GM23338 (cell line): ENCODE data around the gene DRG2. TPM values are rescaled to one million over a fixed set of nuclear protein-coding genes. Genes with fewer than 3 reads are reported as not detected.

Experiments
- ATAC-seq: fragments of 200-7000 bp; cut with Tn5 transposase; 3 replicates; pipeline ENCODE4 v1.9.1; 2020
- DNase-seq: peaks from one replicate; pipeline ENCODE4 v3.0.0-alpha.2; 2015; ENCODE audit warnings: low spot score
- H2AFZ ChIP-seq: fragments of 200-600 bp; sonication (generic); 2 replicates; pipeline ENCODE4 v1.8.0; 2016; ENCODE audit warnings: antibody characterized with exemption, mild to moderate bottlenecking, moderate library complexity
- H3F3A ChIP-seq: fragments of 200-600 bp; sonication (generic); replicated peaks from 2 replicates; pipeline ENCODE4 v1.8.0; 2017; ENCODE audit warnings: antibody characterized with exemption, mixed run types, low read depth
- H3K27ac ChIP-seq: fragments of 200-600 bp; sonication (generic); 2 replicates; pipeline ENCODE4 v1.6.1; 2016; ENCODE audit warnings: low read depth
- H3K27me3 ChIP-seq: fragments of 200-600 bp; sonication (generic); 2 replicates; pipeline ENCODE4 v1.8.0; 2016; ENCODE audit warnings: mild to moderate bottlenecking, mixed run types, moderate library complexity; ENCODE audit not compliant: insufficient read depth
- H3K36me3 ChIP-seq: fragments of 200-600 bp; sonication (generic); 2 replicates; pipeline ENCODE4 v1.8.0; 2016; ENCODE audit warnings: mild to moderate bottlenecking; ENCODE audit not compliant: insufficient read depth
- H3K4me1 ChIP-seq: fragments of 200-600 bp; sonication (generic); 2 replicates; pipeline ENCODE4 v1.8.0; 2016; ENCODE audit warnings: mild to moderate bottlenecking, moderate library complexity; ENCODE audit not compliant: insufficient read depth
- H3K4me2 ChIP-seq: fragments of 200-600 bp; sonication (generic); 2 replicates; pipeline ENCODE4 v1.7.1; 2017; ENCODE audit warnings: mixed run types
- H3K4me3 ChIP-seq: fragments of 200-600 bp; sonication (generic); 2 replicates; pipeline ENCODE4 v1.6.1; 2016; ENCODE audit warnings: mixed run types
- H3K79me2 ChIP-seq: fragments of 200-600 bp; sonication (generic); replicated peaks from 2 replicates; pipeline ENCODE4 v1.8.0; 2017; ENCODE audit warnings: mild to moderate bottlenecking; ENCODE audit not compliant: insufficient read depth
- H3K9me2 ChIP-seq: fragments of 200-600 bp; sonication (generic); 2 replicates; pipeline ENCODE4 v1.8.0; 2017; ENCODE audit not compliant: insufficient read depth
- H4K20me1 ChIP-seq: fragments of 200-600 bp; sonication (generic); replicated peaks from 2 replicates; pipeline ENCODE4 v1.8.0; 2017; ENCODE audit warnings: mild to moderate bottlenecking; ENCODE audit not compliant: insufficient read depth
- H3K27ac Mint-ChIP-seq: 2 replicates; pipeline ENCODE4 v1.8.0; 2020; ENCODE audit warnings: inconsistent platforms, mild to moderate bottlenecking, moderate library complexity, mixed read lengths
- H3K27me3 Mint-ChIP-seq: 3 replicates; pipeline ENCODE4 v1.8.0; 2022; ENCODE audit warnings: low read depth, mild to moderate bottlenecking, moderate library complexity, mixed read lengths, inconsistent platforms; ENCODE audit not compliant: insufficient read depth, poor library complexity
- H3K36me3 Mint-ChIP-seq: 3 replicates; pipeline ENCODE4 v1.8.0; 2021; ENCODE audit warnings: low read depth, mild to moderate bottlenecking, inconsistent platforms, moderate library complexity, mixed read lengths
- H3K4me1 Mint-ChIP-seq: 3 replicates; pipeline ENCODE4 v1.8.0; 2020; ENCODE audit warnings: mild to moderate bottlenecking, inconsistent platforms, mixed read lengths
- H3K4me3 Mint-ChIP-seq: 3 replicates; pipeline ENCODE4 v1.8.0; 2021; ENCODE audit warnings: moderate library complexity, mild to moderate bottlenecking, inconsistent platforms, mixed read lengths
- H3K9me3 Mint-ChIP-seq: 3 replicates; pipeline ENCODE4 v1.8.0; 2020; ENCODE audit warnings: moderate library complexity, mild to moderate bottlenecking, inconsistent platforms, mixed read lengths
- CREB1 ChIP-seq: fragments of 250-450 bp; sonication (Bioruptor Pico); IDR thresholded peaks from 2 replicates; pipeline ENCODE4 v1.5.0; 2020; ENCODE audit warnings: low read depth, mild to moderate bottlenecking, moderate library complexity
- EZH2 ChIP-seq: fragments of 200-600 bp; sonication (generic); IDR thresholded peaks from one replicate; pipeline ENCODE4 v1.8.0; 2017; ENCODE audit warnings: antibody characterized with exemption, mild to moderate bottlenecking, low read depth; ENCODE audit not compliant: unreplicated experiment
- EZH2phosphoT487 ChIP-seq: fragments of 200-600 bp; sonication (generic); IDR thresholded peaks from one replicate; pipeline ENCODE4 v1.8.1; 2018; ENCODE audit warnings: antibody characterized with exemption; ENCODE audit not compliant: unreplicated experiment
- JUNB ChIP-seq: IDR thresholded peaks from one replicate; pipeline ENCODE4 v1.6.1; 2016; ENCODE audit warnings: antibody characterized with exemption; ENCODE audit not compliant: unreplicated experiment
- NANOG ChIP-seq: IDR thresholded peaks from 2 replicates; pipeline ENCODE4 v1.6.1; 2016; ENCODE audit warnings: antibody characterized with exemption, borderline replicate concordance
- POLR2AphosphoS5 ChIP-seq: IDR thresholded peaks from 2 replicates; pipeline ENCODE4 v1.6.1; 2016; ENCODE audit warnings: antibody characterized with exemption, low read depth
- STAT1 ChIP-seq: IDR thresholded peaks from one replicate; pipeline ENCODE4 v1.6.1; 2016; ENCODE audit warnings: antibody characterized with exemption; ENCODE audit not compliant: unreplicated experiment
- ZNF114 ChIP-seq: fragments of 250-450 bp; sonication (Bioruptor Pico); IDR thresholded peaks from 2 replicates; pipeline ENCODE4 v1.5.0; 2020; ENCODE audit warnings: mild to moderate bottlenecking, moderate library complexity
- ZNF331 ChIP-seq: fragments of 250-450 bp; sonication (Bioruptor Pico); IDR thresholded peaks from 2 replicates; pipeline ENCODE4 v1.5.0; 2020; ENCODE audit warnings: low read depth, mild to moderate bottlenecking, moderate library complexity
- polyA plus RNA-seq: library from polyadenylated mRNA; unstranded; fragments of >200 nt; fragmentation: Nextera tagmentation; extraction: Ambion mirVana; gene quantifications from 2 replicates; pipeline ENCODE4 v1.2.1, GENCODE V29; 2016
- total RNA-seq: library from RNA; depleted of rRNA; stranded (reverse); fragments of >200 nt; shearing (Covaris generic); gene quantifications from 2 replicates; pipeline ENCODE4 v1.2.3, GENCODE V29; 2014
- TF ChIP-seq, protein P1 (sequence below), 2 experiments: fragments of 200-600 bp in 1 of 2; sonication (generic) in 1 of 2; conservative IDR thresholded peaks; 2 replicates each; pipeline versions ENCODE4 v1.5.1 to v1.6.1; 2016 to 2017; ENCODE audit warnings: antibody characterized with exemption in 2 of 2, low read depth in 2 of 2, mild to moderate bottlenecking in 2 of 2, moderate library complexity in 1 of 2
- TF ChIP-seq, protein P2 (sequence below): IDR thresholded peaks from 2 replicates; pipeline ENCODE4 v1.6.1; 2016; ENCODE audit warnings: antibody characterized with exemption
- TF ChIP-seq, protein P3 (sequence below): IDR thresholded peaks from one replicate; pipeline ENCODE4 v1.6.1; 2018; ENCODE audit warnings: antibody characterized with exemption; ENCODE audit not compliant: unreplicated experiment

DRG2 gene
- total and polyA plus RNA-seq, 2 experiments from 2014 or later, result 36.2 to 48.0 TPM

DNA sequence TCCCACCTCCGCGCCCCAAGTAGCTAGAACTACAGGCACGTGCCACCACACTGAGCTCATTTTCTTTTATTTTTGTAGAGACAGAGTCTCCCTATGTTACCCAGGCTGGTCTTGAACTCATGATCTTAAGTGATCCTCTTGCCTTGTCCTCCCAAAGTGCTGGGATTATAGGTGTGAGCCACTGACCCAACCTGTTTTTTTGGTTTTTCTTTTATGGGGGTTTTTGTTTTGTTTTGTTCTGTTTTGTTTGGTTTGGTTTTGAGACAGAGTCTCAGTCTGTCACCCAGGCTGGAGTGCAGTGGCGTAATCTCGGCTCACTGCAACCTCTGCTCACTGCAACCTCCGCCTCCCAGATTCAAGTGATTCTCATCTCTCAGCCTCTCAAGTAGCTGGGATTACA, 32.2 kb upstream of the DRG2 start:
- no peak overlapping the region for H3K4me3 ChIP-seq
- H4K20me1 ChIP-seq, result 0 out of 2 replicates have a peak, but pooled peaks cover 7% of the 10 kb centered on the region
- no peaks in the 10 kb centered on the region for H3K9me2 ChIP-seq
- H3F3A ChIP-seq, result no peaks in the 10 kb centered on the region
- no peaks in the 10 kb centered on the region for H3K27me3 ChIP-seq
- Mint-ChIP-seq H3K4me3 (no peak overlapping the region), H3K9me3 (no peaks in the 10 kb centered on the region), H3K36me3 (peaks cover 22% of the 10 kb centered on the region), H3K4me1 (no peaks in the 10 kb centered on the region), H3K27ac (no peak overlapping the region), H3K27me3 (peaks cover 1% of the 10 kb centered on the region)
- no peak overlapping the region for H3K4me2 ChIP-seq
- no peak overlapping the region for H2AFZ ChIP-seq
- no peaks in the 10 kb centered on the region for H3K79me2 ChIP-seq
- no peak for ATAC-seq
- H3K27ac ChIP-seq, result no peak overlapping the region
- peaks cover 4% of the 10 kb centered on the region; the same call in 1 of the 2 replicates for H3K36me3 ChIP-seq
- H3K4me1 ChIP-seq, result no peaks in the 10 kb centered on the region
- DNase-seq, result no peak
- TF ChIP-seq NANOG, result no peak
- no peak for TF ChIP-seq CREB1
- TF ChIP-seq JUNB, result no peak
- TF ChIP-seq, protein P1, sequence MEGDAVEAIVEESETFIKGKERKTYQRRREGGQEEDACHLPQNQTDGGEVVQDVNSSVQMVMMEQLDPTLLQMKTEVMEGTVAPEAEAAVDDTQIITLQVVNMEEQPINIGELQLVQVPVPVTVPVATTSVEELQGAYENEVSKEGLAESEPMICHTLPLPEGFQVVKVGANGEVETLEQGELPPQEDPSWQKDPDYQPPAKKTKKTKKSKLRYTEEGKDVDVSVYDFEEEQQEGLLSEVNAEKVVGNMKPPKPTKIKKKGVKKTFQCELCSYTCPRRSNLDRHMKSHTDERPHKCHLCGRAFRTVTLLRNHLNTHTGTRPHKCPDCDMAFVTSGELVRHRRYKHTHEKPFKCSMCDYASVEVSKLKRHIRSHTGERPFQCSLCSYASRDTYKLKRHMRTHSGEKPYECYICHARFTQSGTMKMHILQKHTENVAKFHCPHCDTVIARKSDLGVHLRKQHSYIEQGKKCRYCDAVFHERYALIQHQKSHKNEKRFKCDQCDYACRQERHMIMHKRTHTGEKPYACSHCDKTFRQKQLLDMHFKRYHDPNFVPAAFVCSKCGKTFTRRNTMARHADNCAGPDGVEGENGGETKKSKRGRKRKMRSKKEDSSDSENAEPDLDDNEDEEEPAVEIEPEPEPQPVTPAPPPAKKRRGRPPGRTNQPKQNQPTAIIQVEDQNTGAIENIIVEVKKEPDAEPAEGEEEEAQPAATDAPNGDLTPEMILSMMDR (conservative IDR thresholded peaks at IDR 0.05; ENCODE audit: low read depth in 2 of 2), result no peak

DNA sequence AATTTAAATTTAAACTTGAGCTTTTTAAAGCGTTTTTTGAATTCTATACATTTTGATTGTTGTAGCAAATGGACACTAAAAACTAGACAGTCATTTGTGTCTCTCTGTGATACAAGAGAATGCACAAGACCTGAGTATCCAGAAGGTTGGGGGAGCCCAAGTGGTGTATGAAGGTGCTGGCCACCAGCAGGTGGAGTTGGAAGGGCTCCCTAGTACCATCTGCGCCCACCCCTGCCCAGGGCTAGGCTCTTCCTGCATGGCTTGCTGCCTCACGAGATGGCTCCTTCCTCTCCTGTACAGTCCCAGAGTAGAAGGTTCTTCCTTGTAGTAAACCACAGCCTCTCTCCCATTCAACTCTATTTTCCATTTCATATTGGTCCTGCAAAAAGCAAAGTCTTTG, 31.5 kb upstream of the DRG2 start:
- Histone ChIP-seq H3K4me1 (no peaks in the 10 kb centered on the region), H3K36me3 (peaks cover 4% of the 10 kb centered on the region; the same call in 1 of the 2 replicates), H2AFZ (no peak overlapping the region), H3K79me2 (no peaks in the 10 kb centered on the region), H3K27ac (no peak overlapping the region), H4K20me1 (0 out of 2 replicates have a peak, but pooled peaks cover 7% of the 10 kb centered on the region), H3K4me3 (no peak overlapping the region), H3F3A (no peaks in the 10 kb centered on the region), H3K9me2 (no peaks in the 10 kb centered on the region), H3K27me3 (no peaks in the 10 kb centered on the region), H3K4me2 (no peak overlapping the region)
- Mint-ChIP-seq H3K36me3 (peaks cover 22% of the 10 kb centered on the region), H3K4me1 (no peaks in the 10 kb centered on the region), H3K27me3 (peaks cover 1% of the 10 kb centered on the region), H3K4me3 (no peak overlapping the region), H3K27ac (no peak overlapping the region), H3K9me3 (no peaks in the 10 kb centered on the region)
- DNase-seq (no peak), ATAC-seq (no peak)
- TF ChIP-seq STAT1 (no peak), EZH2 (no peak), ZNF114 (CRISPR knock-in tag) (no peak), CREB1 (no peak), POLR2AphosphoS5 (no peak), ZNF331 (no peak), EZH2phosphoT487 (no peak)
- TF ChIP-seq, protein P2, sequence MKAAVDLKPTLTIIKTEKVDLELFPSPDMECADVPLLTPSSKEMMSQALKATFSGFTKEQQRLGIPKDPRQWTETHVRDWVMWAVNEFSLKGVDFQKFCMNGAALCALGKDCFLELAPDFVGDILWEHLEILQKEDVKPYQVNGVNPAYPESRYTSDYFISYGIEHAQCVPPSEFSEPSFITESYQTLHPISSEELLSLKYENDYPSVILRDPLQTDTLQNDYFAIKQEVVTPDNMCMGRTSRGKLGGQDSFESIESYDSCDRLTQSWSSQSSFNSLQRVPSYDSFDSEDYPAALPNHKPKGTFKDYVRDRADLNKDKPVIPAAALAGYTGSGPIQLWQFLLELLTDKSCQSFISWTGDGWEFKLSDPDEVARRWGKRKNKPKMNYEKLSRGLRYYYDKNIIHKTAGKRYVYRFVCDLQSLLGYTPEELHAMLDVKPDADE, result no peak
- TF ChIP-seq, protein P3, sequence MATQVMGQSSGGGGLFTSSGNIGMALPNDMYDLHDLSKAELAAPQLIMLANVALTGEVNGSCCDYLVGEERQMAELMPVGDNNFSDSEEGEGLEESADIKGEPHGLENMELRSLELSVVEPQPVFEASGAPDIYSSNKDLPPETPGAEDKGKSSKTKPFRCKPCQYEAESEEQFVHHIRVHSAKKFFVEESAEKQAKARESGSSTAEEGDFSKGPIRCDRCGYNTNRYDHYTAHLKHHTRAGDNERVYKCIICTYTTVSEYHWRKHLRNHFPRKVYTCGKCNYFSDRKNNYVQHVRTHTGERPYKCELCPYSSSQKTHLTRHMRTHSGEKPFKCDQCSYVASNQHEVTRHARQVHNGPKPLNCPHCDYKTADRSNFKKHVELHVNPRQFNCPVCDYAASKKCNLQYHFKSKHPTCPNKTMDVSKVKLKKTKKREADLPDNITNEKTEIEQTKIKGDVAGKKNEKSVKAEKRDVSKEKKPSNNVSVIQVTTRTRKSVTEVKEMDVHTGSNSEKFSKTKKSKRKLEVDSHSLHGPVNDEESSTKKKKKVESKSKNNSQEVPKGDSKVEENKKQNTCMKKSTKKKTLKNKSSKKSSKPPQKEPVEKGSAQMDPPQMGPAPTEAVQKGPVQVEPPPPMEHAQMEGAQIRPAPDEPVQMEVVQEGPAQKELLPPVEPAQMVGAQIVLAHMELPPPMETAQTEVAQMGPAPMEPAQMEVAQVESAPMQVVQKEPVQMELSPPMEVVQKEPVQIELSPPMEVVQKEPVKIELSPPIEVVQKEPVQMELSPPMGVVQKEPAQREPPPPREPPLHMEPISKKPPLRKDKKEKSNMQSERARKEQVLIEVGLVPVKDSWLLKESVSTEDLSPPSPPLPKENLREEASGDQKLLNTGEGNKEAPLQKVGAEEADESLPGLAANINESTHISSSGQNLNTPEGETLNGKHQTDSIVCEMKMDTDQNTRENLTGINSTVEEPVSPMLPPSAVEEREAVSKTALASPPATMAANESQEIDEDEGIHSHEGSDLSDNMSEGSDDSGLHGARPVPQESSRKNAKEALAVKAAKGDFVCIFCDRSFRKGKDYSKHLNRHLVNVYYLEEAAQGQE, result no peak
